DMS 273 treated with DMSO at 0.1 percent for 48 hours (cell line): ENCODE results near the gene PSTPIP1.

Source experiments
- DNase-seq: peaks from one replicate; lab custom pipeline; 2025; lab: John Stamatoyannopoulos, UW

Gene PSTPIP1

DNA sequence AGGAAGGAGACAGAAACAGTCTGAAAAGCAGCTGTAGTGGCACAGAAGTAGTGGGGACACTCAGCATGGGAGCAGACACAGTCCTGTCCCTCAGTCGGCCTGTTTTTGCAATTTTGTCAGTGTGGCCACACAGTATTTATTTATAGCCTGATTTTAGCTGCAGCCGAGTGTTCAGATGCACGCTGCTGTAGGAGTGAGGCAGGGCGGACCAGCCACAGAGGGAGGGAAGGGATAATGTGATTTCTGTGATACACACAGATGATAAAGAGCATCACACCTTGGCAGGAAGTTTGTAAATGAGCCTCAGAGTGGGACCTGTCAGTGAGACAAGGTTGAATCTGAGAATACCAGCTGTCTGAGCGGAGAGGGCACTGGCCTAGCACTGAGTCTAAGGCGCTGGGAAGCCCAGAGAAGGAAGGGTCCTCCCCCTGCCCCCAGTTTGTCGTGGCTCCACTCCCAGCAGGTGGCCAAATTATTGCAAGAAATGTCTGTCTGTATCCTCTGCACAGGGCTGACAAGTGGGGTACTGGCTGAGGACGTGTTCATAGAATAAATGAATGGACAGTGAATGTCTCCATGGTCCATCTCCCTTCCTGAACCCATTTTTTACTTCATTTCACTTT is 3.8 kb downstream of the PSTPIP1 start:
- DNase-seq: no peak

DNA sequence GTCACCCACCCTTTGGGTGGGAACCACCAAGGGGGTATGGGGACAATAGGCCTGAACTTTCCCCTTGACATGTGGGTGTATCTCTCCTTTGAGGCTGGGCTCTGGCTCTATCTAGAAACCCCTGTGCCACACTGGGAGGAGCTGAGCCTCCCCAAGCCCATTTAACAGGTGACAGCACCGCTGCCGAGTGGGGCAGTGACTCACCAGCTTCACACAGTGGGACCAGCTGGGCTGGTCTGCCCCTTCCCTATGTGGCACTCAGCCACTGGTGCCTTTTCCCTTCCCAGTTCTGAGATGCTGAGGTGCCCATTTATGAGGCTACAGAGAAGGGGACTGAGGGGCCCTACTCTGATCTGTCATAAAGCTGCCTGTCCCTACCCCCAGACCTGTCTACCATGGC is 5.1 kb downstream of the PSTPIP1 start:
- no peak for DNase-seq

DNA sequence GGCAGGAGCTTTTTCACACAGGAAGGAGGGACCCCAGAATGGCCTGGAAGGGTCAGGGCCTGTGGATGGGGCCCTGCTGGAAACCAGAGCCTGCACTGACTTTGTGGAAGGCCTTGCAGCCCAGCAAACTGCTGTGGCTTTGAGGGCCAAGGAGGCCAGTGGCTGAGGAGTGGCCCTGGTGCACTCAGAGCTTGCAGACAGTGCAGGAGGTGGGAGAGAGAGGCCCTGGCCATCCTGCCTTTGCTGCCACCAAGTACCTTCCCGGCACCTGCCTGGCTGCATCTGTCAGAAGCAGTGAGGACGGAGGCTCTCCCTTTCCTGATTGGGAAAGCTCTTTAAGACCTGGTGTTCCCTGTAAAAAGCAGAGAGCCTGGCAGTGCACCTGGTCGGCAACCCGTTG is 6.4 kb downstream of the PSTPIP1 start:
- no peak for DNase-seq

DNA sequence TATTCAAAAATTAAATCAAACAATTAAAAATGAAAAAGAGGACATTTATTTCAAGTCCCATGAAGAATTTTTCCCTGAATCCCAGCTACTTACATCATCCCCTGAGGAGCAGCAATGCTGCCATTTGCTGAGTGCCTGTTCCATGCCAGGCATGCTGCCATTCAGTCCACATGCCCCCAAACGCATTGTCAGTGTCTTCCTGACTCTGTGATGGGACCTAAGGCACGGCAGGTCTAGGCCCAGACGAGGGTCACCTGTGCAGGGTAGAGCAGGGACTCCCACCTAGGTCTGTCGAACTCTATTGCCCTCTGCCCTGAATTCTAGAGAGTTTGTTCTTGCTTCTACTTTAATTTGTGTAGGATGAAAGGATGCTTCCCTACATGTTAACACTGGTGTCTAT is 7.0 kb downstream of the PSTPIP1 start:
- no peak for DNase-seq

DNA sequence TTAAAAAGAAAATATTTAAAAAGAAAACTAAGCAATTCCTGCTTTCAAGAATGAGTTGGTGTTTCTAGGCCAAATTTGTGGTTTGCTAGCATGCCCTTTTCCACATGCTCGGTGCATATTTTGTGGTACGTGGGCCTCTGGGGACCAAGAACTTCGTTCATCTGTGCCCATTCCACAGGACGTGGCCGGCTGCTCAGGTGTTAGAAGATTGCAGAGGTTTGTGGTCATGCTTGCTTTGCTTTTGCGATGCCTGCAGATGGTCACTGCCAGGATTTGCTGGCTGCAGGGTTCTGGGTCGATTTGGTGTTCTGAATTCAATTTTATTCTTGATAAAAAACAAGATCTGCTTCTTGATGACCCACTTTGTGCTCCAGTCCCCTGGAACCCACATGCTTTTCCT is 7.5 kb downstream of the PSTPIP1 start:
- DNase-seq: no peak

DNA sequence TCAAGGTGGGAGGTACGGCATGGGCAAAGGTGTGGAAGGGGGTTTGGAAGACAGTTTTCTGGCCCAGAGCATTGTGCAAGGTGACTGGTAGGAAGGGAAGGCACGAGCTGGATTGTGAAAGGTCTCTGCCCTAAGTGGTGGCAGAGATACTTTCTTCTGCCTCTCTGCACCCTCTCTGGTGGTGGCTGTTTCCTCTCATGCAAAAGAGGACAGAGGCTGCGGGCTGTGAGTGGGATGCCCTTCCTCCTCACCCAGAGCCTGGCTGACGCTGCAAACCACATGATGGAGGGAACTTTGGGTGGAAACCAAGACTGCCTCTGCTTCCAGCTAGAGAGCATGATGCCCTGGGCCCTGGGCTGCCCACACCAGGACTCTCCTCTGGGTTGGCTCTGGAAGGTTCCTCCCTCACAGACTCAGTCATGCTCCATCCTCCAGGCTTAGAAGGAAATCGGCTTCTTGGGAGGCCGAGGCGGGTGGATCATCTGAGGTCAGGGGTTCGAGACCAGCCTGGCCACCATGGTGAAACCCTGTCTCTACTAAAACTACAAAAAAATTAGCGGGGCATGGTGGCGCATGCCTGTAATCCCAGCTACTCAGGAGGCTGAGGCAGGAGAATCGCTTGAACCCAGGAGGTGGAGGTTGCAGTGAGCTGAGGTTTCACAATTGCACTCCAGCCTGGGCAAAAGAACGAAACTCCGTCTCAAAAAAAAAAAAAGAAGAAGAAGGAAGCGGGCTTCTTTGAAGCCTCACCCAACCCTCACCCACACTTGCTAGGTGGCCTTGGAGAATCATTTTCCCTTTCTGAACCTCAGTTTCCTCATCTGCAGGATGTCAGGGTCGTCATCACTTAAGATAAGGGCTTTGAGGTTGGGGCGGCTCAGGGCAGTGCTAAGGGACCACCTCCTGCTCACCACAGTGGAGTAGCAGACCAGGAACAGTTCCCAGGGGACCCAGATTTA is 8.3 kb downstream of the PSTPIP1 start:
- DNase-seq: no peak

DNA sequence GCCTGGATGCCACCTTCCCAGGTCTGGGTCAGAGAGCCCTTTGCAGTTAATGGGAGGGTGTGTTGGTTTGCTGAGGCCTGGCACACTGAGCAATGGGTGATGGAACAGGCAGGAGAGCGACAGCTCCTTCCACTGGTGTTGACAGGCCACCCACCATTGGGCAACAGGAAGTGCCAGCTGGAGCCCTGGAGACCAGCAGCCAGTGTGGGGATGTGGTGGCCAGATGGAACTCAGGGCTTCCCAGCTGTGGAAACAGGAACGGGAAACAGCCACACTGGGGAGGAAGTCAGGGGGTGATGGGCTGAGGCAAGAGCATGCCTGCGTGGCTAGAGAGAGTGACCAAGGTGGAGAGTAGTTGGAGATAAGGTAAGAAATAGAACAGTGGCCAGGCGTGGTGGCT is 9.3 kb downstream of the PSTPIP1 start:
- no peak for DNase-seq

DNA sequence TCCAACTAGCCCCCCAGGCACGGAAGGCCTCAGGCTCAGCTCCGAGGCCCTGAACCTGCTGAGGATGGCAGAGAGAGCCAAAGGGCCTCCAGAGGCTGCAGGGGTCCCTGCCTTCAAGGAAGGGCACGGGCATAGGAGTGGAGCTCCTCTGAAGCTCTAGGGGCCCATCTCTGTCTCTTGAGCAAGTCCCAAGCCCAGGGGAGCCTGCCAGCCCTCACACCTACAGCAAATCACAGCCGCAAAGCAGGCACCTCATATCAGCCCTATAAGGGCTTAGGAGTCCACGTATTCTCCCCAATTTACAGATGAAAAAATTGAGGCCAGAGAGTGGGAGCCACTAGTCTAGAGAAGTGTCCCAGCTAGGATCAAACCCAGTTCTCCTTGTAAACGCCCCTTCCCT is 14.2 kb downstream of the PSTPIP1 start:
- no peak for DNase-seq

DNA sequence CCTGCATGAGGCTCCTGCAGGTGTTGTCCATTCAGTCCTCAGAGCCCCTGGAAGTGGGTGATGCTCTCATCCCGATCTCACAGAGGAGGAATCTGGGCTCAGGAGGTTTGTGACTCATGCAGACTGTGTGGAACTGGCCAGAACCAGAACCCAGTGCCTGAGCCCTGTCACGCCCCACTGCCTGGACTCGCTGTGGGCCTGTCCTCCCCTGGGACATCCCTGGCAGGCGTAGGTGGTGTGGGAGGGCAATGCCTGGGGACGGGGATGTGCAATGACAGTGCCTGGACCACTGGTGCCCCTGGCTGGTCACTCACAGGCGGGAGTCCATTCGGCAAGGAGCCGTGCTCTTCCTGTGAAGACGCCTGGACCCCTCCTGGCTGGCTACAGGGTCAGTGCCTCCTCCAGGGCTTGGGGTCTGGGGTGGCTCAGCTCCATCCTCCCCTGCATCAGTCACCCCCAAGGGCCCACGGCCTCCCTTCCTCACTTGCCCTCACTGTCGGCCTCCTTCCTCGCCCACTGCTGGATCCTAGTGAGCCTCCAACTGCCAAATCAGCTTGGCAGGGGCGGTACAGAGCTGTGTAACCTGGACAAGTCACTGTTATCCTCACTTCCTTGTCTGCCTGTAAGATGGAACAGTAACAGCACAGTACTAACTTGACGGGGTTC is 14.9 kb downstream of the PSTPIP1 start:
- no peak for DNase-seq

DNA sequence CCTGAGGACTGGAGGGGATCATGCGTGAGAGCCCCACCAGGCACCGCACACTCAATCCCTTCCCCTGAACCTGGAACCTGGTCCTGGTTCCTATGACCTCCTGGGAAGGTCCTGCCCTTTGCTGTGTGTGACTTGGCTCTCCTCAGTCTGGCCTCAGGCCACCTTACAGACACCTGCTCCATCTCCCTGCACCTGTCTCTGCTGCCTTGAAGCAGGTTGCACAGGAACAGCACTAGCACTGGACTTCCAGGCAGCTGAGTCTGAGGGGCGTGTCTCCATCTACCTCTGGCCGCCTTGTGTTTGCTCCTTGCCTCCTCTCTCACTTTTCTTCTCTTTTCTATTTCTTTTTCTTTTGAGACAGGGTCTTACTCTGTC is 15.4 kb downstream of the PSTPIP1 start:
- no peak for DNase-seq

DNA sequence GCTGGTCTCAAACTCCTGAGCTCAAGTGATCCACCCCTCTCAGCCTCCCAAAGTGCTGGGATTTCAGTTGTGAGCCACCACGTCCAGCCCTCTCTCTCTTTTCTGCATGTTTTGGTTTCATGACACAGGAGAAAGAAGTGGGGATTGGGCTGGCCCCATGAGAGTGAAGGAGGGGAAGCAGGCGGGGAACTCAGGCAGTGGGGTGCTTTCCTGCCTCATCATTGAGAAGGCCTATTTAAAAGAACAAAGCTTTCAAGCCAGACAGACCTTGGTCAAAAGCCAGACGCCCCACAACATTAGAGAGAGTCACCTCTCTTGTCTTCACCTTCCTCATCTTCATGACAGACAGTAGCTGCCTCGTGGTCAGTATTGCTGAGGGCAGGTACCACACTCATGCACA is 15.9 kb downstream of the PSTPIP1 start:
- no peak for DNase-seq

DNA sequence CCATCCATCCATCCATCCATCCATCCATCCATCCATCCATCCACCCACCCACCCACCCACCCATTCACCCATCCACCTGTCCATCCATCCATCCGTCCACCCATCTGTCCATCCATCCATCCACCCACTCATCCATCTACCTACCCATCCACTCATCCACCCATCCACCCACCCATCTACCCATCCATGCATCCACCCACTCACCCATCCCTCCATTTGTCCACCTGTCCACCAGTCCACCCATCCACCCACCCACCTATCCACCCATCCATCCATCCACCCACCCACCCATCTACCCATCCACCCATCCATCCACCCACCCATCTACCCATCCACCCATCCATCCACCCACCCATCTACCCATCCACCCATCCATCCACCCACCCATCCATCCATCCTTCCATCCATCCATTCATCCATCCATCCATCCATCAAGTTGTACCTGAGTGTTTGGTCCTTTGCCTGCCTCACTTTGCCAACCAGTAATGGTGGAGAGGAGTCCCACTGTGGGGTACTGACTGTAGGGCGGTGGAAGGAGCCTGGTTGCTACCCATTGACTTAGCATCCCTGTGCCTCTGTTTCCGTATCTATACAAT is 17.3 kb downstream of the PSTPIP1 start:
- no peak for DNase-seq

DNA sequence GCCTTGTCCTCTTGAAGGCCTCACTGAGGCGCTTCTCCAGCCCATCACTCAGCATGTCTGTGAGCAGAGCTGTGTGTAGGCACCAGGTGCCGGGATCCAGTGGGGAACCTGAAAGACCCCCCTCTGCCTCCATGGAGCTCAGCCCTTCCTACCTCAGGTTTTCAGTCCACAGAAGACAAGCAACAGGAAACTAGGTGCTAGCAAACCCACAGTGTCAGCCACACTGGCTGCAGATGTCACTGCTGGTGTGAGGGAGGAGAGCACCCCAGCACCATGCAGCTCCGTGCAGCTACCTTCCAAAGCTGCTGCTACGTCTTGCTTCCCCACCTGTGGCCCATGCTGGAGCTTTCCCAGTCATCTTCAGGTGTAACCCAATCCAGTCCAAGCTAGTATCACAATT is 17.9 kb downstream of the PSTPIP1 start:
- no peak for DNase-seq

DNA sequence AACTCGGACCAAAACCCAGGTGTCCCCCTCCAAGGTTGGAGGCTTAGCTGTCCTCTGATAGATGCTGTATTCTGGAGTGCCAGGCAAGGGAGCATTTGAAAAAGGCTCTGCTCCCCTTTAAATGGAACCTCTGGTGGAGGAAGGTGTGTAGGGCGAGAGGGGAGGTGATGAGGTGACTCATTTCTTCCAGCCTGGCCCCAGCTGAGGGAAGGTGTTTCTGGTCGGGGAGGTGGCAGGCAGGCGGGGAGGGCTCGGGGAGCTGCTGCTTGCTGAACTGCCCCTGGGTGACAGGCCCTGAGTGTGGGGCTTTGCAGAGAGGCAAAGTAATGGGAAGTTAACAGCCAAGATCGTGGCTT is 18.8 kb downstream of the PSTPIP1 start:
- DNase-seq: no peak

DNA sequence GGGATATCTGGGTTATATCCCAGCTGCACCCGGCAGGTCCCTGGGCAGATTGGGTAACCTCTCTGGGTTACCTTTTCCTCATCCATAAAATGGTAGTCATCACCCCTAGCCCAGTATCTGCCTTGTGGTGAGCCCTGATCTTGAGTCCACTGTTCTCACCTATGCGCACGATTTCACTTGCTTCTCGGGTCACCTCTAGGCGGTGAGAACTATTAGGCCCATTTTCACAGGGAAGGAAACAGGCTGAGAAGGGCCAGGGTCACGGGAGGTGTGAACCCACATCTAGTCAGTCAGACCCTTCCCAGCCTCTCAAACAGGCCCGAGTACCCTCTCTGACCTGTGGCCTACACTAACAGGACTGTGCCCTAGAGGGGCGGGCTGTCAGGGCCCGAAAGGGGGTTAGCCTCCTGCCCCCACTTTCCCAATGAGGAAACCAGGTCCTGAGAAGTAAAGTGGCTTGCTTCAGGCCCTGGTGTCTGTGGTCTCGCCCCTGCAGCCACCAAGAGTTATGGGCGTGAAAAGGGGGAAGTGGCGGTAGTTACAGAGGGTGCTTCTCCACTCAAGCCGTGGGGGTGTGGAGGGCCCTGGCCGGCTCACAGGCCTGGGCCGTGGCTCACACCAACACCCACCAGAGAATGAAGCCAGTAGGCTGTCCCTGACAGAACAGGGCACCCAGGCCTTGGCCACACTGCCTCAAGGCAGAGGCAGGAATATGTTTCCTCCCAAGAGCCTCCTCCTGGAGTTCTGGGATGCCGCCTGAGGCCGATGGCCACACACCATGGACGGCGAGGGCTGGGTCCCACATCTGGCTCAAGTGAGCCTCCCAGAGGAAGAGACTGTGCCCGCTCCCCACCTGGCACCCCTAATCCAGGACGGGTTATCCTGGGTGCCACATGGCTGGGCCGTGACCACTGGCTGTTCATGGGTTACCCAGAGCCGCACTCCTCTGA is 19.5 kb downstream of the PSTPIP1 start:
- DNase-seq: no peak

DNA sequence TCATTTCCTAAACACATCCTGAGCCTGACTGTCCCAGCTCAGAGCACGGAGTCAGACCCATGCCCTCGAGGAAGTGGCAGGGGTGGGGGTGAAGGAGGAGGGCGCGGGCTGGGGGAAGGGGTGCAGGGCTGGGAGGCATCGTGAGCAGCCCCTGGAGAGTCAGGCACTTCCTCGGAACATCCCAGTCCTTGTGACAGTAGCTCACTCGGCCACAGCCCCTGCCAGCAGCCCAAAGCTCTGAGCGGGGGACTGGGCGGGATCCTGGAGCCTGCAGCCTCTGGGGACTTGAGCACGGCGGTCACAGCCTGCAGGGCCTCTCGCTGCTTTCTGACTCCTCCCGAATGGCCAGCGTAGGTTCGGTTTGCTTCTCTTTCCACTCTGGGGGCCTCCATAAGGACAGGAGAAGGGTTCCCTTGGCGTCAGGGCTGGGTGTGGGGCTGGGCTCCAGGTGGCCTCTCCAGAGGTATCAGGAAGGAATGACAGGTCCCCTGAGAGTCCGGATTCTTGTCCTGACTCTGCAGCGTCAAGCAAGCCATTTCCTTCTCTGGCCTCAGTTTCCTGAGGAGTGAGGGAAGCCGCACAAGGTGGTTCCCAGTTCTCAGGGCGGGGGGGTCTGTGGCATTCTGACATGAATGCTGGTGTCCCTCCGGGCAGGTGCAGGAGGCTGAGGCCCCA is 20.9 kb downstream of the PSTPIP1 start:
- DNase-seq: no peak

DNA sequence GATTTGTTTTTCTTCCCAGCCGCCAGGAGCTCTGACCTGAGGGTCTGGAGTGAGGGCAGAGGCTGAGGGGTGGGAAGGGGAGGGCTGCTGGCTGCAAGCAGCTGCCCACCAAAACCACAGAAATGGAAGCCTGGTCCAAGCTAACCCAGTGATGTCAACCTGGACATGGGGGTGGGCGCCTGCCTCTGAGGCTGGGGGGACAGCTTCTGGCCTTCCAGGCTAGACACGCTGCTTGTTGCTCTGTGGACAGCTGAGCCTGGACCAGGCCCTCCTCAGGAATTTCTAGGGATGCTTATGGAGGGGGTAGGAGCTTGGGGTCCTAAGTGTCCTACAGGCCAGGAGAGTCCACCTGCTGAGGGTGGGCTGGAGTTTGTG is 21.4 kb downstream of the PSTPIP1 start:
- DNase-seq: no peak

DNA sequence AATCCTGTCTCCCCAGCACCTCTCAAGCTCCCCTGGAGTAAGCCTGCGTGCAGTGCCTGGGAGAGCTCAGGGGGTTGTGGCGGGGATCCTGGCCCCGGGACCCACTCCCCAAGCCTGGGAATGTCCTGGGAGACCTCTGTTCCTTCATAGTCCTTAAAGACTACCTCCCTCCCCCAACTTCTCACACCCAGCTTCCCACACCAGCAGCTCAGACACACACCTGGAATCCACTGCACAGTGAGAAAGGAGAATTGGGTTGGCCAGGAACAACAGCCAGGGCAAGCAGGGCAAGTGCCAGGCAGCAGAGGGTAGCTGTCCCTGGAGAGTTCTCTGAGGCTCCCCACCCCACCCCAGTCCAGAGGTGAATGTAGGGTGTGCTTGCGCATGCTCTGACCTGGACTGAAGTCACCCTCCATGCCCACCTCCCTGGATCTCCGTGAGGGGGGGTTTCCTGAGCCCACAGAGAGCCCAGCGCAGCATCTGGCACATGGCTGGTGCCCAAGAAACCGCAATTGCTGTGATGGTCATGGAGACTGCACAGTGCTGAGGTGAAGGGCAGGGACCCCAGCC is 22.2 kb downstream of the PSTPIP1 start:
- DNase-seq: no peak

DNA sequence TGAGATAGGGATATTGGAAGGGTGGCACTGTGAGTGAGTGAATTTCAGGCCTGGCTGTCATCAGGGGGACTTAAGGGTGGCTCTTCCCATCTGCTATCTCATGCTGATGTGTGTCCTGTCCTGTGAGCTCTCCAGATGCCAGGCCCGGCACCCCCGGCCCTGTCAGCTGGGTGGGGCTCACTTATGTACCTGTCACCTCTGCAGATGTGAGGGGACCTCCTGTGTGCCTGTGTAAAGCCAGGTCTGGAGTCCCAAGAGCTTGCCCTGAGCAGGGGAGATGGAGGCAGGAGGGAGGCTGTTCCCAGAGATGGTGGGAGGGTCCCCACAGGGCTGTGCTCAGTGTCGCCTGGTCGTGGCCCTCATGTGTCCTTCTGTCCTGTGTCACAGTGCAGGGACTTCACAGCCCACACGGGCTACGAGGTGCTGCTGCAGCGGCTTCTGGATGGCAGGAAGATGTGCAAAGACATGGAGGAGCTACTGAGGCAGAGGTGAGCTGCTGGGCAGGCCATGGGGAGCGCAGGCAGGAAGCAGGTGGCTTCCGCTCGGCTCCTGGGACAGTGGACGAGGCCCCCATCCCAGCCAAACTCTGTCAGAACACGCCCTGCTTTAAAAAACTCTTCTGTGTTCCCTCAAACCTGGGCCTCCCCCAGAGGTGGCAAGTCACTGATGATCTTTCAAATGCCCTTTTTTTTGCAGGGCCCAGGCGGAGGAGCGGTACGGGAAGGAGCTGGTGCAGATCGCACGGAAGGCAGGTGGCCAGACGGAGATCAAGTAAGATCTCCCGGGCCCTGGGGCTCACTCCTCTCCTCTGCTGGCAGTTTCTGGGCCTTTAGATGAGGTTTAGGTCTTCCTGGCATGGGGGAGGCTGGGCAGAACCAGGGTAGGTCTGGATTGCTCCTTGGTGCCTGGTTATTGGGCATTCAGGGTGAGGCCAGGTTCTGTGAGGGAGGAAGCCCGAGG is 23.1 kb downstream of the PSTPIP1 start:
- no peak for DNase-seq
